PC-3 (cell line): ENCODE measurements around the gene CXCR4. TPM values are rescaled to one million over a fixed set of nuclear protein-coding genes. Genes with fewer than 3 reads are reported as not detected.
A peak's percentile ranks its signal among the peaks of the same experiment; 100 is the strongest.

Source experiments
- ATAC-seq: fragments of 200-7000 bp; cut with Tn5 transposase; 2 replicates; pipeline ENCODE4 v1.9.1; 2020; ENCODE audit warnings: mild to moderate bottlenecking, moderate library complexity
- Bru-seq: library from RNA; stranded (reverse); fragments of 400-500 nt; gene quantifications from one replicate; lab custom pipeline; 2021; lab: Mats Ljungman, UMichigan
- BruChase-seq, 2 experiments: library from RNA; stranded (reverse); fragments of 400-500 nt; gene quantifications; one replicate each; lab custom pipeline; 2021; lab: Mats Ljungman, UMichigan
- BruUV-seq: library from RNA; stranded (reverse); fragments of 400-500 nt; replicated peaks from 2 replicates; lab custom pipeline; 2021; lab: Mats Ljungman, UMichigan
- CTCF ChIA-PET: fragments of 300-600 bp; sonication (Branson Sonifier 250); formaldehyde crosslinking; loops from one replicate; lab custom pipeline; 2022; ENCODE audit warnings: antibody characterized with exemption; lab: Charles Lee
- POLR2A ChIA-PET: fragments of 300-600 bp; sonication (Branson Sonifier 250); formaldehyde crosslinking; loops from one replicate; lab custom pipeline; 2022; ENCODE audit warnings: antibody characterized with exemption; ENCODE audit not compliant: unreplicated experiment; lab: Charles Lee
- DNase-seq: peaks from one replicate; pipeline ENCODE4 v3.0.0-alpha.2; 2015
- H2AFZ ChIP-seq: fragments of 300-600 bp; sonication (generic); 2 replicates; pipeline ENCODE4 v1.6.0; 2016; ENCODE audit warnings: antibody characterized with exemption, low read length
- H3F3A ChIP-seq: fragments of 300-600 bp; sonication (generic); one replicate; pipeline ENCODE4 v1.6.0; 2017; ENCODE audit warnings: antibody characterized with exemption, low read length, control low read depth, mild to moderate bottlenecking; ENCODE audit not compliant: unreplicated experiment
- H3K27ac ChIP-seq: fragments of 300-600 bp; sonication (generic); 2 replicates; pipeline ENCODE4 v1.5.1; 2016; ENCODE audit warnings: mild to moderate bottlenecking, low read length
- H3K27me3 ChIP-seq: fragments of 300-600 bp; sonication (generic); 2 replicates; pipeline ENCODE4 v1.6.1; 2016; ENCODE audit warnings: low read length, mixed read lengths
- H3K36me3 ChIP-seq: fragments of 300-600 bp; sonication (generic); 2 replicates; pipeline ENCODE4 v1.6.1; 2016; ENCODE audit warnings: low read depth, mixed run types, low read length, mixed read lengths
- H3K4me1 ChIP-seq: fragments of 300-600 bp; sonication (generic); 2 replicates; pipeline ENCODE4 v1.5.1; 2016; ENCODE audit warnings: low read length; ENCODE audit not compliant: insufficient read depth
- H3K4me2 ChIP-seq: fragments of 300-600 bp; sonication (generic); 2 replicates; pipeline ENCODE4 v1.6.0; 2016; ENCODE audit warnings: low read length
- H3K4me3 ChIP-seq: fragments of 300-600 bp; sonication (generic); 2 replicates; pipeline ENCODE4 v1.5.1; 2016; ENCODE audit warnings: mild to moderate bottlenecking, low read length, mixed read lengths
- H3K79me2 ChIP-seq: fragments of 300-600 bp; sonication (generic); 2 replicates; pipeline ENCODE4 v1.6.1; 2017; ENCODE audit warnings: low read length, mixed read lengths
- H3K9ac ChIP-seq: fragments of 300-600 bp; sonication (generic); 2 replicates; pipeline ENCODE4 v1.6.0; 2016; ENCODE audit warnings: mild to moderate bottlenecking, low read length
- H3K9me2 ChIP-seq: fragments of 300-600 bp; sonication (generic); replicated peaks from 2 replicates; pipeline ENCODE4 v1.6.1; 2016; ENCODE audit warnings: mixed run types, low read length, mixed read lengths
- H3K9me3 ChIP-seq: fragments of 300-600 bp; sonication (generic); 2 replicates; pipeline ENCODE4 v1.6.1; 2016; ENCODE audit warnings: low read length, mixed read lengths
- H4K20me1 ChIP-seq: fragments of 300-600 bp; sonication (generic); 2 replicates; pipeline ENCODE4 v1.6.1; 2016; ENCODE audit warnings: low read length, mixed read lengths
- CTCF ChIP-seq: fragments of 300-600 bp; sonication (generic); conservative IDR thresholded peaks from 2 replicates; pipeline ENCODE4 v1.5.1; 2017; ENCODE audit warnings: antibody characterized with exemption, low read depth, mild to moderate bottlenecking, low read length
- EZH2 ChIP-seq: fragments of 300-600 bp; sonication (generic); IDR thresholded peaks from one replicate; pipeline ENCODE4 v1.6.1; 2017; ENCODE audit warnings: antibody characterized with exemption, mild to moderate bottlenecking, low read length; ENCODE audit not compliant: unreplicated experiment
- EZH2phosphoT487 ChIP-seq: fragments of 300-600 bp; sonication (generic); IDR thresholded peaks from 2 replicates; pipeline ENCODE4 v1.6.1; 2018; ENCODE audit warnings: mild to moderate bottlenecking, antibody characterized with exemption, low read length, borderline replicate concordance
- intact Hi-C: fragments of 100-400 bp; cut with micrococcal nuclease; formaldehyde crosslinking; loops from 2 replicates; pipeline ENCODE4 v1.9.0; 2023
- long read RNA-seq: library from polyadenylated mRNA; unstranded; transcript quantifications from one replicate; pipeline ENCODE4 v2.0.0, GENCODE V29; 2021; ENCODE audit not compliant: unreplicated experiment
- total RNA-seq: library from RNA; depleted of rRNA; stranded (reverse); fragments of >200 nt; gene quantifications from 2 replicates; pipeline ENCODE4 v1.2.3, GENCODE V29; 2014; rRNA removed

The CXCR4 gene
- total RNA-seq = 2.1 TPM in 1 of 2 replicates, not detected in the other
- Bru-seq, nascent RNA = percentile 20 among the genes with signal in this experiment
- percentile 27 among the genes with signal in this experiment for BruChase-seq, experiment 1, labeled RNA remaining after a 6-hour chase
- BruChase-seq, experiment 2, labeled RNA remaining after a 2-hour chase = percentile 29 among the genes with signal in this experiment
- long read RNA-seq = 0 reads

DNA sequence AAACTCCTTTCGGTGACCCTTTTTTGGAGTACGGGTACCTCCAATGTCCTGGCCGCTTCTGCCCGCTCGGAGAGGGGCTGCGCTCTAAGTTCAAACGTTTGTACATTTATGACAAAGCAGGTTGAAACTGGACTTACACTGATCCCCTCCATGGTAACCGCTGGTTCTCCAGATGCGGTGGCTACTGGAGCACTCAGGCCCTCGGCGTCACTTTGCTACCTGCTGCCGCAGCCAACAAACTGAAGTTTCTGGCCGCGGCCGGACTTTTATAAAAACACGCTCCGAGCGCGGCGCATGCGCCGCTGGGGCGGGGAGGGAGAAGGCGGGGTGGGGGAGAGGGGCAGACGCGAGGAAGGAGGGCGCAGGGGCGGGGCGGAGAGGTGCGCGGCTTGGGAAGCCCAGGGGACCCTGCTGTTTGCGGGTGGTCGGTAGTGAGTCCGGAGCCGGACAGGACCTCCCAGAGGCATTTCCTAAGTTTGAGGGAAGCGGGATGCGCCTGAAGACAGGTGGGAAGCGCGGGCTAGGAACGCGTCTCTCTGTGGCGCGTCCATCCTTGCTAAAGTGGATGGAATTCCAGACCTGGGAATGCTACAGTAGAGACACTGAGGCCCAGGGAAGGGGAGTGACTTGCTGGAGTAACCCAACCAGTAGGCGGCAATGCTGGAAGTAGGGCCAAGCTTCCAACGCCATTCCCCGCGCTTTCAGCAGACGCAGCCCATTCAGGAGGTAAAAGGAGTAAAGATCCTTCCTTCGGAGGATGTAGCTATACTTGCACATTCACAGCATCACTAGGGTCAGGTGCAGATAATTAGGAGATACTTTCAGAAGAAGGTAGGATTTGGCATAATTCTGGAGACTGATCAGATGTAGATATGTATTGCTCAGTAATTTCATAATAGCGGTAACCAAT, at the start of gene CXCR4:
CXCR4 (minus strand) TSS at position 241 of the 910 bp plus-strand sequence; CDS start at position 152, 89 bp downstream.
- Histone ChIP-seq H3K79me2 (no peaks in the 10 kb centered on the region), H3K9me2 (no peaks in the 10 kb centered on the region), H3K27me3 (peaks cover 98% of the 10 kb centered on the region), H3K4me2 (peak within 1 kb of the TSS; percentile 85), H3F3A (no peaks in the 10 kb centered on the region), H3K4me3 (peak within 1 kb of the TSS; percentile 65), H3K27ac (no peak within 1 kb of the TSS), H3K9ac (no peak within 1 kb of the TSS), H4K20me1 (no peaks in the 10 kb centered on the region), H3K9me3 (no peaks in the 10 kb centered on the region), H2AFZ (peak within 1 kb of the TSS; percentile 73), H3K36me3 (no peaks in the 10 kb centered on the region), H3K4me1 (peaks cover 17% of the 10 kb centered on the region; the same call in 1 of the 2 replicates)
- ATAC-seq (peak; percentile 40), DNase-seq (peak; percentile 58)
- no peak for TF ChIP-seq EZH2phosphoT487
- TF ChIP-seq EZH2 = peak; percentile 49
- intact Hi-C loops = loop anchor here (5.0 kb wide), 2 partner anchors 119 to 136 kb away; no protein-coding TSS in a partner anchor
- POLR2A ChIA-PET = no interaction called here
- CTCF ChIA-PET = no interaction called here
- no TSS peak for BruUV-seq

GRCh38 chr2:136164280-136164776, 46.4 kb upstream of the CXCR4 start:
- no peak for DNase-seq
- Histone ChIP-seq H3K9ac (no peak overlapping the region), H3K9me2 (no peaks in the 10 kb centered on the region), H3K4me2 (no peak overlapping the region), H4K20me1 (no peaks in the 10 kb centered on the region), H3K9me3 (no peaks in the 10 kb centered on the region), H3K27ac (no peak overlapping the region), H3K36me3 (no peaks in the 10 kb centered on the region), H2AFZ (no peak overlapping the region), H3K4me1 (no peaks in the 10 kb centered on the region), H3F3A (no peaks in the 10 kb centered on the region), H3K27me3 (peaks cover 35% of the 10 kb centered on the region), H3K4me3 (no peak overlapping the region), H3K79me2 (no peaks in the 10 kb centered on the region)
- no peak for ATAC-seq
- ChIA-PET CTCF (no interaction called here), POLR2A (no interaction called here)
- intact Hi-C loops = no loop called here
- BruUV-seq = no TSS peak
- no peak for TF ChIP-seq EZH2phosphoT487
- no peak for TF ChIP-seq CTCF

DNA sequence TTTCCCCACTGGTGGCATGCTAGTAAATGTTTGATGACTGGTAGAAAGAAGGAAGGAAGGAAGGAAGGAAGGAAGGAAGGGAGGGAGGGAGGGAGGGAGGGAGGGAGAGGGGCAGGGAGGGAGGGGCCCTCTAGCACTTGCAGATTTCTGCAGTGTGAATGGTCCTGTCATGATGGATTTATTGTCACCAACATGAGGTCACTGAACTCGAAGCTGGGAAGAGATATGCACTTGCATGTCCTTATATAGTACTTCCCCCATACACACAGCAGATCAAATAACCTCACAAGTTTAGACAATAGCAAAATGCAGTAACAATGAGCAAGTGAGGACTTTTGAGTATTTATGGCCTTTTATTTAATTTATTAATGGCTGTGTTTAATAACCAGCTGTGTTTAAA, 44.5 kb upstream of the CXCR4 start:
- no peak overlapping the region for H3K27ac ChIP-seq
- DNase-seq = no peak
- POLR2A ChIA-PET = no interaction called here
- ATAC-seq = no peak
- no peaks in the 10 kb centered on the region for H3K9me3 ChIP-seq
- H3F3A ChIP-seq = no peaks in the 10 kb centered on the region
- H3K4me1 ChIP-seq = no peaks in the 10 kb centered on the region
- TF ChIP-seq EZH2phosphoT487 (no peak), EZH2 (no peak)
- H3K36me3 ChIP-seq = no peaks in the 10 kb centered on the region
- CTCF ChIA-PET = no interaction called here
- peaks cover 22% of the 10 kb centered on the region for H3K27me3 ChIP-seq
- no peaks in the 10 kb centered on the region for H4K20me1 ChIP-seq
- H3K4me3 ChIP-seq = no peak overlapping the region
- no peak overlapping the region for H3K9ac ChIP-seq
- intact Hi-C loops = no loop called here
- H3K9me2 ChIP-seq = no peaks in the 10 kb centered on the region
- no peaks in the 10 kb centered on the region for H3K79me2 ChIP-seq
- H3K4me2 ChIP-seq = no peak overlapping the region
- no peak overlapping the region for H2AFZ ChIP-seq
- no TSS peak for BruUV-seq
